ENCODE measurements around the gene CFAP46.

DNA sequence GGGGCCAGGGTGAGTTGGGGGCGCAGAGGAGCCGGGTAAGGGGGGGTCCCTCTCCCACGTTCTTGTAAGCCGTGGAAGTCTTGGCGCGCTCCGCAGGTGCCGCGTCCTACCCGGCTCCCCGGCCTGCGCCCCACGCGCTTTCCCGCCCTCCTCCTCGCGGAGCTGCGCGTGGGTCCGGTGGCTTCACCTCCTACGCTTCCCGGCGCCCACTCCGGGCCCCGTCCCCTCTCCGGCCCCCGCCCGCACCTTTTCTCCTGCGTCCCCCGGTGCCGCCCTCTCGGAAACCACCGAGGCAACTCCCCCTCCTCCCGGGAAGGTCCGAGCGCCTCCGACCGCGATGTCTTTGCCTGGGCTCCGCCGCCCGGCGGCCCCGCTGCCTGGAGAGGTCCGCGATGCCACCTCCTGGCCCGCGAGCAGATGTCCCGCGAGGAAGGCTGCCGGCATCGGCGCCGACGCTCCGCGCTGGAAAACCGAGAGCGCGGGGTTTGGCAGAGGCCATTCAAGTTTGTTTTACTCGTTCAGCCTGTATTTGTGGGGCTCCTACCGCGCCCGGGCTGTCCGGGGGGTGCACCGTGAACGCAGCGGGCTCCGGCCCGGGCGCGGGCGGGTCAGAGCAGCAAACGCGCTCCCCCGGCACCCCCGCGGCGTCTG lies 154.1 kb downstream of the CFAP46 start:
- TF ChIP-seq, protein P1, sequence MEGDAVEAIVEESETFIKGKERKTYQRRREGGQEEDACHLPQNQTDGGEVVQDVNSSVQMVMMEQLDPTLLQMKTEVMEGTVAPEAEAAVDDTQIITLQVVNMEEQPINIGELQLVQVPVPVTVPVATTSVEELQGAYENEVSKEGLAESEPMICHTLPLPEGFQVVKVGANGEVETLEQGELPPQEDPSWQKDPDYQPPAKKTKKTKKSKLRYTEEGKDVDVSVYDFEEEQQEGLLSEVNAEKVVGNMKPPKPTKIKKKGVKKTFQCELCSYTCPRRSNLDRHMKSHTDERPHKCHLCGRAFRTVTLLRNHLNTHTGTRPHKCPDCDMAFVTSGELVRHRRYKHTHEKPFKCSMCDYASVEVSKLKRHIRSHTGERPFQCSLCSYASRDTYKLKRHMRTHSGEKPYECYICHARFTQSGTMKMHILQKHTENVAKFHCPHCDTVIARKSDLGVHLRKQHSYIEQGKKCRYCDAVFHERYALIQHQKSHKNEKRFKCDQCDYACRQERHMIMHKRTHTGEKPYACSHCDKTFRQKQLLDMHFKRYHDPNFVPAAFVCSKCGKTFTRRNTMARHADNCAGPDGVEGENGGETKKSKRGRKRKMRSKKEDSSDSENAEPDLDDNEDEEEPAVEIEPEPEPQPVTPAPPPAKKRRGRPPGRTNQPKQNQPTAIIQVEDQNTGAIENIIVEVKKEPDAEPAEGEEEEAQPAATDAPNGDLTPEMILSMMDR (IDR thresholded peaks at IDR 0.05), result peak in 3 of 6 experiments; percentile 14 to 30 (median 16)
- no peak for TF ChIP-seq POLR2A (IDR thresholded peaks at IDR 0.05)

Data from Peyer's patch (tissue), 4 donors.